Natural killer cell (primary cell): Measurements from ENCODE around the gene PTPRU. TPM values are rescaled to one million over a fixed set of nuclear protein-coding genes. Genes with fewer than 3 reads are reported as not detected.

Experiments used
- ATAC-seq, 3 donors: fragments of 150-1000 bp in 2 of 3; fragments of 200-7000 bp in 1 of 3; cut with Tn5 transposase; 1 replicate in 1 of 3; 2 replicates in 2 of 3; pipeline ENCODE4 v1.10.0; 2021; ENCODE audit warnings: mild to moderate bottlenecking in 2 of 3, moderate library complexity in 2 of 3
- DNase-seq, 2 donors: peaks; one replicate each; pipeline versions ENCODE4 v3.0.0 to v3.0.0-alpha.2; 2013 to 2021; ENCODE audit warnings: mixed read lengths in 1 of 2
- H3K27ac ChIP-seq: one replicate; pipeline ENCODE4 v1.5.1; 2013; ENCODE audit warnings: mild to moderate bottlenecking, low read length
- H3K27me3 ChIP-seq: one replicate; pipeline ENCODE4 v1.6.1; 2013; ENCODE audit warnings: low read length; ENCODE audit not compliant: control insufficient read depth, insufficient read depth
- H3K36me3 ChIP-seq: one replicate; pipeline ENCODE4 v1.6.1; 2013; ENCODE audit warnings: low read length; ENCODE audit not compliant: control insufficient read depth, insufficient read depth
- H3K4me1 ChIP-seq: one replicate; pipeline ENCODE4 v1.6.1; 2013; ENCODE audit warnings: low read length; ENCODE audit not compliant: control insufficient read depth, insufficient read depth
- H3K4me3 ChIP-seq: one replicate; pipeline ENCODE4 v1.5.1; 2013; ENCODE audit warnings: low read length
- H3K9me3 ChIP-seq: one replicate; pipeline ENCODE4 v1.6.1; 2013; ENCODE audit warnings: low read length; ENCODE audit not compliant: control insufficient read depth, insufficient read depth
- H3K27ac Mint-ChIP-seq, 2 donors: one replicate each; pipeline ENCODE4 v1.8.0; 2022; ENCODE audit warnings: mild to moderate bottlenecking in 2 of 2, mixed read lengths in 2 of 2, moderate library complexity in 1 of 2
- H3K27me3 Mint-ChIP-seq, 2 donors: one replicate each; pipeline ENCODE4 v1.8.0; 2022; ENCODE audit warnings: low read depth in 2 of 2, mixed read lengths in 2 of 2
- H3K36me3 Mint-ChIP-seq: one replicate; pipeline ENCODE4 v1.8.0; 2022; ENCODE audit warnings: mixed read lengths
- H3K4me1 Mint-ChIP-seq, 2 donors: one replicate each; pipeline ENCODE4 v1.8.0; 2022; ENCODE audit warnings: mixed read lengths in 2 of 2
- H3K4me3 Mint-ChIP-seq: one replicate; pipeline ENCODE4 v1.8.0; 2022; ENCODE audit warnings: mild to moderate bottlenecking, moderate library complexity, mixed read lengths
- H3K9me3 Mint-ChIP-seq, 2 donors: one replicate each; pipeline ENCODE4 v1.8.0; 2022; ENCODE audit warnings: mixed read lengths in 2 of 2
- WGBS: methylation state at CpG from one replicate; pipeline ENCODE4 v1.1.7; 2013; ENCODE audit warnings: missing lambda C conversion rate; ENCODE audit not compliant: insufficient coverage; 5-methylcytosine and 5-hydroxymethylcytosine counted together
- intact Hi-C: fragments of 100-400 bp; cut with micrococcal nuclease; formaldehyde crosslinking; loops from one replicate; pipeline ENCODE4 v1.14.2; 2022
- total RNA-seq, 4 donors: library from RNA; stranded (reverse); fragments of 120-200 nt in 1 of 4; gene quantifications; one replicate each; pipeline versions ENCODE4 v1.2.3 to v1.2.4, GENCODE V29; 2013 to 2022
- TF ChIP-seq, protein P1 (sequence below): fragments of 200-600 bp; IDR thresholded peaks from one replicate; pipeline ENCODE4 v1.8.0; 2022; ENCODE audit warnings: antibody characterized with exemption

PTPRU gene
- total RNA-seq, 3 donors from 2014 or later (not counting 1 experiment from before 2014, with no cell fraction given) = 0.54 to 1.6 (median 0.79) TPM

GRCh38 chr1:29326123-29326522, 89.8 kb downstream of the PTPRU start:
- Histone ChIP-seq H3K4me3 (no peak overlapping the region), H3K36me3 (no peaks in the 10 kb centered on the region), H3K9me3 (no peaks in the 10 kb centered on the region), H3K27me3 (no peaks in the 10 kb centered on the region), H3K27ac (no peak overlapping the region), H3K4me1 (no peaks in the 10 kb centered on the region)
- Mint-ChIP-seq H3K9me3 (no peaks in the 10 kb centered on the region), H3K36me3 (no peaks in the 10 kb centered on the region), H3K4me3 (no peak overlapping the region), H3K27me3 (peaks cover 0 to 3% of the 10 kb centered on the region in 2 donors), H3K27ac (no peak overlapping the region), H3K4me1 (no peaks in the 10 kb centered on the region)
- WGBS = 84% methylated on average over 2 of the region's 2 CpGs
- DNase-seq (no peak), ATAC-seq (no peak)
- intact Hi-C loops = no loop called here
- TF ChIP-seq, protein P1, sequence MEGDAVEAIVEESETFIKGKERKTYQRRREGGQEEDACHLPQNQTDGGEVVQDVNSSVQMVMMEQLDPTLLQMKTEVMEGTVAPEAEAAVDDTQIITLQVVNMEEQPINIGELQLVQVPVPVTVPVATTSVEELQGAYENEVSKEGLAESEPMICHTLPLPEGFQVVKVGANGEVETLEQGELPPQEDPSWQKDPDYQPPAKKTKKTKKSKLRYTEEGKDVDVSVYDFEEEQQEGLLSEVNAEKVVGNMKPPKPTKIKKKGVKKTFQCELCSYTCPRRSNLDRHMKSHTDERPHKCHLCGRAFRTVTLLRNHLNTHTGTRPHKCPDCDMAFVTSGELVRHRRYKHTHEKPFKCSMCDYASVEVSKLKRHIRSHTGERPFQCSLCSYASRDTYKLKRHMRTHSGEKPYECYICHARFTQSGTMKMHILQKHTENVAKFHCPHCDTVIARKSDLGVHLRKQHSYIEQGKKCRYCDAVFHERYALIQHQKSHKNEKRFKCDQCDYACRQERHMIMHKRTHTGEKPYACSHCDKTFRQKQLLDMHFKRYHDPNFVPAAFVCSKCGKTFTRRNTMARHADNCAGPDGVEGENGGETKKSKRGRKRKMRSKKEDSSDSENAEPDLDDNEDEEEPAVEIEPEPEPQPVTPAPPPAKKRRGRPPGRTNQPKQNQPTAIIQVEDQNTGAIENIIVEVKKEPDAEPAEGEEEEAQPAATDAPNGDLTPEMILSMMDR = no peak

GRCh38 chr1:29327223-29327935, 91.1 kb downstream of the PTPRU start:
- intact Hi-C loops = no loop called here
- H3K27me3 ChIP-seq = no peaks in the 10 kb centered on the region
- H3K4me1 ChIP-seq = no peaks in the 10 kb centered on the region
- TF ChIP-seq, protein P1 = no peak
- DNase-seq (no peak), ATAC-seq (no peak)
- H3K27me3 Mint-ChIP-seq = peaks cover 4 to 7% of the 10 kb centered on the region in 2 donors
- H3K9me3 ChIP-seq = no peaks in the 10 kb centered on the region
- H3K36me3 ChIP-seq = no peaks in the 10 kb centered on the region
- 93% methylated on average over 8 of the region's 9 CpGs for WGBS
- H3K4me1 Mint-ChIP-seq = no peaks in the 10 kb centered on the region
- H3K4me3 ChIP-seq = no peak overlapping the region
- no peaks in the 10 kb centered on the region for H3K36me3 Mint-ChIP-seq
- no peak overlapping the region for H3K27ac ChIP-seq
- no peaks in the 10 kb centered on the region for H3K9me3 Mint-ChIP-seq
- no peak overlapping the region for H3K27ac Mint-ChIP-seq
- no peak overlapping the region for H3K4me3 Mint-ChIP-seq

DNA sequence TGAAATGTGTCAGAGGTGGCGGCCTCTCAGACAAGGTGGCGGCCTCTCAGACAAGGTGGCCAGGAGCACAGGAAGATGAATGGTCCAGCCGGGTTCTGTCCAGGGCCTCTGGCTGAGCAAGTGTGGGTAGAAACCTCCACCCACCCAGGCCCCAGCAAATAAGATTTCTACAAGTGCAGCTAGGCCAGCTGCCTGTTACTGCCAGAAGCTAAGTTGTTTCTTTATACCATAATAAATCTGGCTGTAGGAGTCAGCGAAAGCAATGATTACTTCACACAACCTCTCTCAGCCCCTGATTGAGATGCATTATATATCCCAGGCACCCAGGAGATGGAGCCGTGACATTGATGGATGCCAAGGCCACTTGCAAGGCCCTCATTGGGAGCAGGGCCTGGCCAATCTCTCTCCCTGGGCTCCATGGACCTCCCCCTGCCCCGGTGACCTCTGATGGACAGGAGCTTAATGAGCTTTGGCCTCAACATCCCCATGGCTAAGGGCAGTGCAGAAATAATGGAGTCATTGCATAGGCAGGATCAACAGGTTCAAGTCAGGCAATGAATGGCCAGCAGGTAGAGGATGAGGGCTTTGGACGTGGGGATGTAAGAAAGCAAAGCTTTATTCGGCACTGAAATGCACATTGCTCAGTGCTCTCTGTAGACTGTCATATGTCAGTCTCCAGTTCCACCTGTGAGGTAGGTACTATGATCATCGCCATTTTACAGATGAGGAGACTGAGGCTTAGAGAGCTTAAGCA, 92.9 kb downstream of the PTPRU start:
- Mint-ChIP-seq H3K9me3 (no peaks in the 10 kb centered on the region), H3K27ac (no peak overlapping the region), H3K4me3 (no peak overlapping the region), H3K27me3 (peaks cover 10 to 25% of the 10 kb centered on the region in 2 donors), H3K4me1 (no peaks in the 10 kb centered on the region), H3K36me3 (no peaks in the 10 kb centered on the region)
- TF ChIP-seq, protein P1 = no peak
- WGBS = 90% methylated on average over 9 of the region's 9 CpGs
- Histone ChIP-seq H3K36me3 (no peaks in the 10 kb centered on the region), H3K27me3 (no peaks in the 10 kb centered on the region), H3K27ac (no peak overlapping the region), H3K9me3 (no peaks in the 10 kb centered on the region), H3K4me3 (no peak overlapping the region), H3K4me1 (no peaks in the 10 kb centered on the region)
- DNase-seq (no peak), ATAC-seq (no peak)
- intact Hi-C loops = no loop called here
